Left ventricle myocardium inferior (tissue), 1 donor: Measurements from ENCODE around the gene LSM3. TPM values are rescaled to one million over a fixed set of nuclear protein-coding genes. Genes with fewer than 3 reads are reported as not detected.
"Not testable (repeated sequence)": the region's sequence is repeated elsewhere in the genome, so short reads cannot be mapped to it uniquely, and the experiment has no call there.

Experiments used
- DNase-seq: peaks from one replicate; pipeline ENCODE4 v3.0.0-alpha.2; 2020
- H3K27ac ChIP-seq: fragments of 200-600 bp; replicated peaks from 2 replicates; pipeline ENCODE4 v1.8.0; 2021
- H3K27me3 ChIP-seq: fragments of 200-600 bp; 2 replicates; pipeline ENCODE4 v1.8.0; 2021; ENCODE audit warnings: low read depth
- H3K36me3 ChIP-seq: fragments of 200-600 bp; 2 replicates; pipeline ENCODE4 v1.8.0; 2021
- H3K4me1 ChIP-seq: fragments of 200-600 bp; 2 replicates; pipeline ENCODE4 v1.8.0; 2021
- H3K4me3 ChIP-seq: fragments of 200-600 bp; 2 replicates; pipeline ENCODE4 v1.8.0; 2021; ENCODE audit warnings: mild to moderate bottlenecking, moderate library complexity
- H3K9me3 ChIP-seq: fragments of 200-600 bp; replicated peaks from 2 replicates; pipeline ENCODE4 v1.8.0; 2021
- intact Hi-C: fragments of 100-400 bp; cut with micrococcal nuclease; formaldehyde crosslinking; loops from one replicate; pipeline ENCODE4 v1.11.0; 2022
- total RNA-seq: library from RNA; stranded (reverse); fragmentation: NEBNext Ultra II Directional; extraction: Animal tissue kit (Norgen Biotek cat#: 25700); gene quantifications from one replicate; pipeline ENCODE4 v1.2.1, GENCODE V29; 2021
- TF ChIP-seq, protein P1 (sequence below): fragments of 200-600 bp; IDR thresholded peaks from 2 replicates; pipeline ENCODE4 v1.8.0; 2021; ENCODE audit warnings: antibody characterized with exemption, mild to moderate bottlenecking, borderline replicate concordance
- donor health status: DM: no; HTN: yes; CAD: no; lungs with severe emphysema.

The LSM3 gene
- total RNA-seq, 1 donor from 2014 or later: 16.8 TPM

DNA sequence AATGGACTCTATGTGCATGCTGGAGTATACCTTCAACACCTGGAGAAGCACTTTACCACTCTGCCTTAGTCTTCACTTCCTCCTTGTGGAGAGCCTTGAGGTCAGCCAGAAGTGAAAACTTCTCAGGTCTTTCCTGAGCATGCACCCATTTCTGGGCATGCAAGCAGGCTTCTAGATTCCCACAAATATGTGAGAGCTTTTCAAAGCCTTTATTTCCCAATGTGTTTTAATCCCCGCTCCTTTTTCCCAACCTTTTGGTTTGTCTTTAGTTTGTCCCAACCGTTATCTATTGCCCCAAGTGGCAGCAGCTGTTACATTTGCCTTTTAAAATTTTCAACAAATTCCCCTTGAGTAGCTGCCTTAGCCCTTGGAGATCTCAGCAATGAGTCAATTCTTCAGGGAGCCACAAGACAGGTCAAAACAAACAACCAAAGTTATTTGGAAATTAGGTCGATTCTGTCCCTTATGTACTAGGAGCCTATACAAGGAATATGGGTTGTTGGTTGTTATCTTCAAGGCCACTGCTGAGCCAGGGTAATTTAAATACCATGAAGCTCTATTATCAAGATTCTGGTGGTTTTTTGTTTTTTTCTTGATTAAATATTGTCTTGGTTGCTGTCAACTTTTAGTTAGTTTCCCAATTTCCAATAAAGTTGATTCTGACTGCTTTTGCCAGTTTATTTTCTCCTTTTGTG lies 44.4 kb downstream of the LSM3 start:
- Histone ChIP-seq H3K4me1 (peaks cover 5% of the 10 kb centered on the region), H3K9me3 (peaks cover 30% of the 10 kb centered on the region), H3K27ac (peak overlapping the region; percentile 43), H3K4me3 (no peak overlapping the region), H3K36me3 (no peaks in the 10 kb centered on the region), H3K27me3 (peaks cover 76% of the 10 kb centered on the region)
- intact Hi-C loops: no loop called here
- DNase-seq: no peak
- TF ChIP-seq, protein P1, sequence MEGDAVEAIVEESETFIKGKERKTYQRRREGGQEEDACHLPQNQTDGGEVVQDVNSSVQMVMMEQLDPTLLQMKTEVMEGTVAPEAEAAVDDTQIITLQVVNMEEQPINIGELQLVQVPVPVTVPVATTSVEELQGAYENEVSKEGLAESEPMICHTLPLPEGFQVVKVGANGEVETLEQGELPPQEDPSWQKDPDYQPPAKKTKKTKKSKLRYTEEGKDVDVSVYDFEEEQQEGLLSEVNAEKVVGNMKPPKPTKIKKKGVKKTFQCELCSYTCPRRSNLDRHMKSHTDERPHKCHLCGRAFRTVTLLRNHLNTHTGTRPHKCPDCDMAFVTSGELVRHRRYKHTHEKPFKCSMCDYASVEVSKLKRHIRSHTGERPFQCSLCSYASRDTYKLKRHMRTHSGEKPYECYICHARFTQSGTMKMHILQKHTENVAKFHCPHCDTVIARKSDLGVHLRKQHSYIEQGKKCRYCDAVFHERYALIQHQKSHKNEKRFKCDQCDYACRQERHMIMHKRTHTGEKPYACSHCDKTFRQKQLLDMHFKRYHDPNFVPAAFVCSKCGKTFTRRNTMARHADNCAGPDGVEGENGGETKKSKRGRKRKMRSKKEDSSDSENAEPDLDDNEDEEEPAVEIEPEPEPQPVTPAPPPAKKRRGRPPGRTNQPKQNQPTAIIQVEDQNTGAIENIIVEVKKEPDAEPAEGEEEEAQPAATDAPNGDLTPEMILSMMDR: no peak

DNA sequence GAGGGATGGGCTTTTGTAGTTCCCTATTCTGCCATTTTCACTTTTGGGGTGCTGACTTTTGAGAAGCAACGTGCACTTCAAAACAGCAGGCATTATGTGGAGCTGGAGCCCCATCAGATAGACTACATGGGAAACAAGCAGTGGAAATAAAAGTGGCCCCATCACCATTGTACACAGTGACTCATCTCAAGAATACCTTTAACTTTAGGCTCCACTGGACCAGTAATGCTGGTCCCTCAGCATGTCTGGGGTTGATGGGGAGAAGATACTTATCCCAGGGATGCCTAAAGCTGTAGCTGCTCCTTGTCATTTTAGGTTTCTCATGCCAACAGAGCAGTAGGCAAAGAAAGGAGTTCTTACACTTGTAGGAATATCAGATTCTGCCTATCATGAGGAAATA lies 45.0 kb downstream of the LSM3 start:
- TF ChIP-seq, protein P1: no peak
- intact Hi-C loops: no loop called here
- no peak overlapping the region for H3K27ac ChIP-seq

DNA sequence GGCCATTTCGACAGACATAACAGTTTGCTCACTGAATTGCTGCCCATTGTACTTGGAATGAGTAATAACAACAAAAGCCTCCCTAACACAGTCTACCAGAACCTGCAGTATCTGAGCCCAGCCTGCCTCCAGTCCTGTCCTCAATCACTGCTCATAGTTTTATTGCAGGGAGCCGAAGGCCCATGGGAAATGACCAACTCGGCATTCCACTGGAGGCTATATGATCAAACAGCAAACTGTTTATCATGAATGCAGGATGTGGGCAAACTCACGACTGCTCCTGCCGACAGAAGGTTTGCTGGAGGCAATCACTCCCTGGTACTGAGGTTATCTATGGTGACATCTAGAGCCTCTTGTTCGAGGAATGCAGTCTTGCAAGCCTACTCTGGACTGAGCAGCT lies 46.3 kb downstream of the LSM3 start:
- no peak for DNase-seq
- H3K4me1 ChIP-seq: peaks cover 5% of the 10 kb centered on the region
- intact Hi-C loops: no loop called here
- no peaks in the 10 kb centered on the region for H3K36me3 ChIP-seq
- H3K4me3 ChIP-seq: no peak overlapping the region
- peaks cover 81% of the 10 kb centered on the region for H3K27me3 ChIP-seq
- no peak overlapping the region for H3K27ac ChIP-seq
- TF ChIP-seq, protein P1: no peak
- peaks cover 23% of the 10 kb centered on the region for H3K9me3 ChIP-seq

More for the DNA sequence above, 45.0 kb downstream of the LSM3 start:
- DNase-seq: no peak
- Histone ChIP-seq H3K27me3 (peaks cover 77% of the 10 kb centered on the region), H3K36me3 (no peaks in the 10 kb centered on the region), H3K4me1 (peaks cover 5% of the 10 kb centered on the region), H3K9me3 (peaks cover 30% of the 10 kb centered on the region), H3K4me3 (no peak overlapping the region)

DNA sequence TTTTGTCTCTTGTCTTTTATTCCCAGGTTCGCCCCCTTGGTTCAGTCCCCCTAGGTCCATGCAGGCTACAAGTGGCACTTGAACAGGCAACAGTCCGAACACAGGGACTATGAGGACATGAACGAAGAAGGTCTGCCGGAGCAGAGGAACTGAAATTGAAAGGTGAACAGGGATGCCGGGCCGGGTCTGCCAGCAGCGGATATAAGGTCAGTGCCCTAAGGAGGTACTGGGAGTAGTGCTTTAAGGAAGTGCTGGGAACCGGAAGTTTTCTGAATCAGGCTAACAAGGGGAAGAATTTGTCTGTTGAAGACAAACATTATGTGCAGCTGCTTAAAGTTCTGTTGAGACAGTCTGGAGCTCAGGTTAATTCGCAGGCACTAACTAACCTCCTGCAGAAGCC lies 46.8 kb downstream of the LSM3 start:
- H3K4me1 ChIP-seq: peaks cover 5% of the 10 kb centered on the region
- intact Hi-C loops: no loop called here
- H3K36me3 ChIP-seq: no peaks in the 10 kb centered on the region
- peaks cover 18% of the 10 kb centered on the region for H3K9me3 ChIP-seq
- H3K4me3 ChIP-seq: no peak overlapping the region
- no peak overlapping the region for H3K27ac ChIP-seq
- peaks cover 87% of the 10 kb centered on the region for H3K27me3 ChIP-seq
- no peak for DNase-seq
- TF ChIP-seq, protein P1: no peak

DNA sequence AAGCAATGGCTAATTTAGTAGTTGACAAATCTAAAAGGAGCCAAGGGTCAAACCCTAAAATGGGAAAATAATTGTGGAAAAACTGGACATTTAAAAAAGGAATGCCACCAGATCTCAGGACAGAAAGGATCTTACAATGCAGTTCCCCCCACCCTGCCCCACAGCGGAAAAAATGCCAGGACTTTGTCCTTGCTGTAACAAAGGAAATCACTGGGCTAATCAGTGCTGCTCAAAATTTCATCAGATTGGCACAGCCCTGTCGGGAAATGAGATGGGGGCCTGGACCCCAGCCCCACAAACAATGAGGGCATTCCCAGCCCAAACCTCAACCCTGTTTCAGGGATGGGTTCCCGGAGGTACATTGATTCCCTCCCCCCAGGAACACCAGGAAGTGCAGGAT lies 47.7 kb downstream of the LSM3 start:
- H3K4me3 ChIP-seq, H3K4me1 ChIP-seq, H3K9me3 ChIP-seq, H3K36me3 ChIP-seq, intact Hi-C loops, DNase-seq, H3K27ac ChIP-seq: not testable (repeated sequence)
- H3K27me3 ChIP-seq: peaks cover 95% of the 10 kb centered on the region

DNA sequence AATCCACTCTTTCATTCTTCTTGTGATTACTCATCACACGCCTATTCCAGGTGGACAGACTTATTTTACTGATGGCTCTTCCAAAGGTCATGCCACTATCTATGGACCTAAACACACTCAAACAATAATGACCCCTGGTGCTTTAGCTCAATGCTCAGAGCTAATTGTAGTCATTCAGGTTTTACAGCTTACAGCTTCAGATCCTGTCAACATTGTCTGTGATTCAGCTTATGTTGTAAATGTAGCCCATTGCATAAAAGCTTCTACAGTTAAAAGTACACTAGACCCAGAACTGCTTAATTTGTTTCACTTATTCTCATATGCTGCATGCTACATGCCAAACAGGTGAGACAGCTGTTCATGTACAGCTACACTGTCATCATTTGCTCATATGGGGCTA lies 49.2 kb downstream of the LSM3 start:
- Histone ChIP-seq H3K36me3 (no peaks in the 10 kb centered on the region), H3K9me3 (no peaks in the 10 kb centered on the region), H3K4me3 (no peak overlapping the region), H3K27ac (no peak overlapping the region), H3K27me3 (peaks cover 85% of the 10 kb centered on the region), H3K4me1 (peaks cover 19% of the 10 kb centered on the region)
- no peak for DNase-seq
- intact Hi-C loops: no loop called here
- TF ChIP-seq, protein P1: no peak
